GM12873 (cell line): ENCODE data around the gene HECW1.

Experiments
- CTCF ChIP-seq: IDR thresholded peaks from 2 replicates; pipeline ENCODE4 v1.5.1; 2012; ENCODE audit warnings: low read depth, mild to moderate bottlenecking, moderate library complexity, low read length, control low read depth; ENCODE audit not compliant: insufficient read depth; ENCODE audit errors: missing control alignments

HECW1 gene

DNA sequence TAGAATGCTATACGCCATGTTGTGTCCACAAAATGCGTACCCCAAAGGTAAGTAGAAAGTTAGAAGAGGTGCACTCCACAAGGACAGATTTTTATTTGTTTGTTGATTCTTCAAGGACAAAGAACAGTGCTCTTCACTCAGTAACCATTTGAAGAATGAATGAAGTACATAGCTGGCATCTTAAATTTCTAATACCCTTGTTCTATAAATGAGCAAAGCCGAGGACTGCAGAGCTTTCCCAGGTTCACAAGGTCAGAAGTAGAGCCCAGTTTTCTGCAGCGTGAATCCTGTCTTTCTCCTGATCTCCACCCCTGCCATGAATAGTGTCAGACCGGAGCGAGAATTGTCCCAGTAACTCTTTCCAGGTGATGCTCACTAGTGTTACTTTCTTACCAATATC is 9.5 kb downstream of the HECW1 start:
- TF ChIP-seq CTCF, result no peak

GRCh38 chr7:43123457-43123856 is 11.0 kb downstream of the HECW1 start:
- TF ChIP-seq CTCF, result no peak

- no peak for TF ChIP-seq CTCF
Measured at GRCh38 chr7:43124388-43124787, 11.9 kb downstream of the HECW1 start.

DNA sequence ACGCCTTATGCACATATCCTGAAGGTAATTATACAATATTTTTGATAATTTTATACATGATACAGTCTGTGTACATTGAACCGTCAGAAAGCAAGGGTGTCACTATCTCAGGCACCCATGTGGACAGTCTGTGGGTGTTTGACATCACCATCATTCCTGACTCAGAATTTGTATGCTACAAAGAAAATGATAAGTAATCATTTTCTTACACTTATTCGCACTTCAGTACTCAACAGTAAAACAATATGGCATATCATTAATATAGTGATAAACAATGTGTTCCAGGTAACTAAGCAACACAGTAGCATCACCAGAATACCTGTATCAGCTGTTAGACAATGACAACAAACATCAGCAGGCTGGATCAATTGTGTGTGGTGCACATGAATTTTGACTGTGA is 17.9 kb downstream of the HECW1 start:
- no peak for TF ChIP-seq CTCF

- TF ChIP-seq CTCF, result no peak
Measured at GRCh38 chr7:43135129-43135528, 22.7 kb downstream of the HECW1 start.

- TF ChIP-seq CTCF, result no peak
Measured at GRCh38 chr7:43136064-43136463, 23.6 kb downstream of the HECW1 start.

- no peak for TF ChIP-seq CTCF
Measured at GRCh38 chr7:43137811-43138210, 25.4 kb downstream of the HECW1 start.
